ENCODE measurements around the gene METTL27. TPM values are rescaled to one million over a fixed set of nuclear protein-coding genes. Genes with fewer than 3 reads are reported as not detected.

METTL27 gene
- polyA plus RNA-seq, 6 donors from 2014 or later, result 0.61 to 3.9 (median 1.6) TPM; not detected in 2

DNA sequence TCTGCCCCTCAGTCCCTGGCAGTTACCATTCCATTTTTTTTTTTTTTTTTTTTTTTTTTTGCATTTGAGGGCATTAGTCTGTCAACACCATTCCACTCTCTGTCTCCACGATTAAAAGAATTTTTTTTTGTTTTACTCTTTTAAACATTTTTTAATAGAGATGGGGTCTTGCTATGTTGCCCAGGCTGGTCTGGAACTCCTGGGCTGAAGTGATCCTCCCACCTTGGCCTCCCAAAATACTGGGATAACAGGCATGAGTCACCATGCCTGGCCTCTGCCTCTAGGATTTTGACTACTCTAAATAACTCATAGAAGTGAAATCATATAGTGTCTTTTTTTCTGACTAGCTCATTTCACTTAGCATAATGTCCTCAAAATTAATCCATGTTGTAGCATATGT, 55.7 kb downstream of the METTL27 start:
- peaks cover 0 to 4% of the 10 kb centered on the region in 2 donors for H3K36me3 Mint-ChIP-seq
- peaks cover 0 to 11% (median under 1%) of the 10 kb centered on the region in 3 donors for H3K27me3 Mint-ChIP-seq
- H3K4me1 Mint-ChIP-seq, result no peaks in the 10 kb centered on the region
- ATAC-seq (ENCODE audit: low read depth in 2 of 2) (no peak), DNase-seq (no peak)
- H3K9me3 Mint-ChIP-seq, result peaks cover 0 to 29% (median 11%) of the 10 kb centered on the region in 7 donors
- no peak overlapping the region for H3K27ac Mint-ChIP-seq
- no peak overlapping the region for H3K4me3 Mint-ChIP-seq

Other genes starting within 250 kb of the METTL27 start
- gene MLXIPL, start 218.0 kb downstream of the METTL27 start, polyA plus RNA-seq (ENCODE audit: low read depth in 6 of 6), result not detected
- under 1 TPM in 1 of 6 donors, not detected in 5; 0.23 TPM for gene VPS37D, start 174.7 kb downstream of the METTL27 start, polyA plus RNA-seq (ENCODE audit: low read depth in 6 of 6)
- gene DNAJC30, start 159.1 kb downstream of the METTL27 start, polyA plus RNA-seq (ENCODE audit: low read depth in 6 of 6), result 10 to 100 TPM in 5 of 6 donors, 1 to 10 TPM in 1; 9.9 to 15.4 (median 12.2) TPM
- gene BUD23, start 158.9 kb downstream of the METTL27 start, polyA plus RNA-seq (ENCODE audit: low read depth in 6 of 6), result 100 to 1,000 TPM; 129 to 249 (median 148) TPM
- gene STX1A, start 122.8 kb downstream of the METTL27 start, polyA plus RNA-seq (ENCODE audit: low read depth in 6 of 6), result 1 to 10 TPM in 2 of 6 donors, under 1 TPM in 4; 0.35 to 2.3 (median 0.84) TPM
- 10 to 100 TPM in 5 of 6 donors, not detected in 1; 10.8 to 18.9 (median 14.0) TPM for gene ABHD11, start 103.7 kb downstream of the METTL27 start, polyA plus RNA-seq (ENCODE audit: low read depth in 6 of 6)
- not detected for gene CLDN3, start 72.2 kb downstream of the METTL27 start, polyA plus RNA-seq (ENCODE audit: low read depth in 6 of 6)
- gene CLDN4, start 11.5 kb downstream of the METTL27 start, polyA plus RNA-seq (ENCODE audit: low read depth in 6 of 6), result under 1 TPM in 2 of 6 donors, not detected in 4; 0.08 to 0.13 TPM
- gene TMEM270, start 18.6 kb upstream of the METTL27 start, polyA plus RNA-seq (ENCODE audit: low read depth in 6 of 6), result not detected
- not detected for gene ELN, start 185.7 kb upstream of the METTL27 start, polyA plus RNA-seq (ENCODE audit: low read depth in 6 of 6)
- gene LIMK1, start 241.3 kb upstream of the METTL27 start, polyA plus RNA-seq (ENCODE audit: low read depth in 6 of 6), result 10 to 100 TPM in 4 of 6 donors, 1 to 10 TPM in 2; 7.9 to 16.5 (median 11.6) TPM